IMR-90 (cell line): ENCODE results near the gene SLC25A25. TPM values are rescaled to one million over a fixed set of nuclear protein-coding genes. Genes with fewer than 3 reads are reported as not detected.

Experiments
- ATAC-seq: fragments of 200-7000 bp; cut with Tn5 transposase; 2 replicates; pipeline ENCODE4 v1.9.1; 2020; ENCODE audit warnings: low read depth, mild to moderate bottlenecking, moderate library complexity
- BruUV-seq: library from RNA; stranded (reverse); fragments of 400-500 nt; replicated peaks from 2 replicates; lab custom pipeline; 2021; lab: Mats Ljungman, UMichigan
- CTCF ChIA-PET: fragments of 300-600 bp; formaldehyde crosslinking; extraction: SDS; loops from one replicate; lab custom pipeline; 2021; ENCODE audit warnings: antibody characterized with exemption; lab: Yijun Ruan, JAX
- POLR2A ChIA-PET: fragments of 300-600 bp; sonication (Branson Sonifier 250); formaldehyde crosslinking; loops from one replicate; lab custom pipeline; 2022; ENCODE audit warnings: antibody characterized with exemption; ENCODE audit not compliant: unreplicated experiment; lab: Charles Lee
- DNase-seq: peaks from one replicate; pipeline ENCODE4 v3.0.0; 2013
- H2AFZ ChIP-seq: replicated peaks from 2 replicates; pipeline ENCODE3; 2013; ENCODE audit warnings: low read length, mild to moderate bottlenecking; ENCODE audit not compliant: poor library complexity
- H2AK5ac ChIP-seq: 2 replicates; pipeline ENCODE4 v1.6.1; 2013; ENCODE audit warnings: low read depth, low read length, inconsistent platforms
- H2AK9ac ChIP-seq: replicated peaks from 2 replicates; pipeline ENCODE3; 2013; ENCODE audit warnings: mild to moderate bottlenecking, low read depth, low read length, moderate library complexity; ENCODE audit not compliant: poor library complexity
- H2BK120ac ChIP-seq: 2 replicates; pipeline ENCODE4 v1.6.1; 2013; ENCODE audit warnings: low read depth, low read length, inconsistent platforms
- H2BK15ac ChIP-seq: 3 replicates; pipeline ENCODE4 v1.6.1; 2013; ENCODE audit warnings: low read depth, low read length, inconsistent platforms
- H2BK20ac ChIP-seq: 2 replicates; pipeline ENCODE4 v1.6.1; 2013; ENCODE audit warnings: low read depth, mild to moderate bottlenecking, inconsistent platforms, low read length, moderate library complexity
- H2BK5ac ChIP-seq: 2 replicates; pipeline ENCODE4 v1.6.1; 2013; ENCODE audit warnings: mild to moderate bottlenecking, low read depth, low read length, inconsistent platforms; ENCODE audit not compliant: poor library complexity, severe bottlenecking
- H3K14ac ChIP-seq: replicated peaks from 2 replicates; pipeline ENCODE4 v1.6.1; 2013; ENCODE audit warnings: low read depth, low read length, inconsistent platforms
- H3K18ac ChIP-seq: 2 replicates; pipeline ENCODE4 v1.6.1; 2013; ENCODE audit warnings: low read depth, low read length, control low read depth
- H3K23ac ChIP-seq: 2 replicates; pipeline ENCODE4 v1.6.1; 2013; ENCODE audit warnings: low read depth, low read length, inconsistent platforms
- H3K27ac ChIP-seq: 2 replicates; pipeline ENCODE4 v1.5.1; 2013; ENCODE audit warnings: mild to moderate bottlenecking, control low read depth, low read length; ENCODE audit not compliant: insufficient read depth
- H3K27me3 ChIP-seq: 2 replicates; pipeline ENCODE4 v1.6.1; 2013; ENCODE audit warnings: low read length; ENCODE audit not compliant: control insufficient read depth, insufficient read depth
- H3K36me3 ChIP-seq: 2 replicates; pipeline ENCODE4 v1.6.1; 2013; ENCODE audit warnings: low read length, mixed read lengths; ENCODE audit not compliant: control insufficient read depth, insufficient read depth
- H3K4ac ChIP-seq: 2 replicates; pipeline ENCODE4 v1.6.1; 2013; ENCODE audit warnings: low read depth, low read length, inconsistent platforms
- H3K4me1 ChIP-seq: 2 replicates; pipeline ENCODE4 v1.6.1; 2013; ENCODE audit warnings: low read length, mixed read lengths; ENCODE audit not compliant: control insufficient read depth, insufficient read depth
- H3K4me2 ChIP-seq: 2 replicates; pipeline ENCODE4 v1.6.1; 2013; ENCODE audit warnings: low read depth, mild to moderate bottlenecking, control low read depth, low read length, moderate library complexity
- H3K4me3 ChIP-seq: 2 replicates; pipeline ENCODE4 v1.5.1; 2013; ENCODE audit warnings: low read depth, mild to moderate bottlenecking, control low read depth, low read length, moderate library complexity; ENCODE audit not compliant: insufficient read depth
- H3K56ac ChIP-seq: 2 replicates; pipeline ENCODE4 v1.6.1; 2013; ENCODE audit warnings: low read length, inconsistent platforms; ENCODE audit not compliant: insufficient read depth; ENCODE audit errors: extremely low read depth
- H3K79me1 ChIP-seq, 2 experiments: 2 replicates each; pipeline ENCODE4 v1.6.1; 2013; ENCODE audit warnings: low read length in 2 of 2, inconsistent platforms in 1 of 2, low read depth in 1 of 2
- H3K9ac ChIP-seq: 2 replicates; pipeline ENCODE4 v1.6.1; 2013; ENCODE audit warnings: low read depth, low read length, control low read depth
- H3K9me1 ChIP-seq: 2 replicates; pipeline ENCODE4 v1.6.1; 2013; ENCODE audit warnings: low read length, inconsistent platforms; ENCODE audit not compliant: insufficient read depth
- H3K9me3 ChIP-seq: 2 replicates; pipeline ENCODE4 v1.6.1; 2013; ENCODE audit warnings: low read length; ENCODE audit not compliant: control insufficient read depth, insufficient read depth
- H4K20me1 ChIP-seq: 2 replicates; pipeline ENCODE4 v1.6.1; 2013; ENCODE audit warnings: low read length, inconsistent platforms; ENCODE audit not compliant: insufficient read depth
- H4K5ac ChIP-seq: 2 replicates; pipeline ENCODE4 v1.6.1; 2013; ENCODE audit warnings: mild to moderate bottlenecking, low read depth, low read length, control low read depth
- H4K8ac ChIP-seq, 2 experiments: 2 replicates each; pipeline ENCODE4 v1.6.1; 2013; ENCODE audit warnings: low read depth in 2 of 2, low read length in 2 of 2, control low read depth in 1 of 2, inconsistent platforms in 1 of 2
- H4K91ac ChIP-seq: 2 replicates; pipeline ENCODE4 v1.6.1; 2013; ENCODE audit warnings: low read depth, low read length, inconsistent platforms; ENCODE audit not compliant: insufficient read depth
- FOS ChIP-seq: fragments of 150-350 bp; IDR thresholded peaks from 2 replicates; pipeline ENCODE4 v1.6.1; 2016; ENCODE audit warnings: low read depth, low read length
- RFX5 ChIP-seq: IDR thresholded peaks from 2 replicates; pipeline ENCODE4 v1.8.0; 2012; ENCODE audit warnings: low read depth, mild to moderate bottlenecking, low read length, moderate library complexity
- WGBS, 2 experiments: methylation state at CpG; one replicate each; pipeline versions ENCODE4 v1.1.5 to v1.1.7; 2013; ENCODE audit warnings: missing lambda C conversion rate in 2 of 2; ENCODE audit not compliant: insufficient read length in 1 of 2; ENCODE audit errors: extremely low coverage in 2 of 2; 5-methylcytosine and 5-hydroxymethylcytosine counted together
- dilution Hi-C: fragments of 300-500 bp; cut with HindIII; formaldehyde crosslinking; loops from one replicate; pipeline ENCODE4 v1.14.3; 2018; ENCODE audit warnings: low sequenced_read_pairs; ENCODE audit not compliant: unreplicated experiment
- in situ Hi-C: fragments of 300-500 bp; cut with MboI; formaldehyde crosslinking; loops from 3 replicates; pipeline ENCODE4 v1.14.3; 2019; ENCODE audit warnings: low sequenced_read_pairs, inconsistent platforms, mixed read lengths
- intact Hi-C: fragments of 100-400 bp; cut with micrococcal nuclease; formaldehyde crosslinking; loops from 2 replicates; pipeline ENCODE4 v1.10.0; 2022
- polyA plus RNA-seq, 3 experiments: library from polyadenylated mRNA; depleted of rRNA; stranded (reverse); fragments of >200 nt; gene quantifications; 2 replicates each; pipeline ENCODE4 v1.2.3, GENCODE V29; 2012; ENCODE audit warnings: low replicate concordance in 1 of 3
- total RNA-seq: library from RNA; depleted of rRNA; stranded (reverse); fragments of >200 nt; gene quantifications from 2 replicates; pipeline ENCODE4 v1.2.3, GENCODE V29; 2012
- TF ChIP-seq, protein P1 (sequence below): fragments of 150-350 bp; IDR thresholded peaks from 2 replicates; pipeline ENCODE4 v1.6.1; 2017; ENCODE audit warnings: mild to moderate bottlenecking, antibody characterized with exemption, low read length, low read depth

The SLC25A25 gene
- total and polyA plus RNA-seq, 2 of the 4 experiments (the other 2 are of a cell fraction) = 14.0 to 17.9 TPM

DNA sequence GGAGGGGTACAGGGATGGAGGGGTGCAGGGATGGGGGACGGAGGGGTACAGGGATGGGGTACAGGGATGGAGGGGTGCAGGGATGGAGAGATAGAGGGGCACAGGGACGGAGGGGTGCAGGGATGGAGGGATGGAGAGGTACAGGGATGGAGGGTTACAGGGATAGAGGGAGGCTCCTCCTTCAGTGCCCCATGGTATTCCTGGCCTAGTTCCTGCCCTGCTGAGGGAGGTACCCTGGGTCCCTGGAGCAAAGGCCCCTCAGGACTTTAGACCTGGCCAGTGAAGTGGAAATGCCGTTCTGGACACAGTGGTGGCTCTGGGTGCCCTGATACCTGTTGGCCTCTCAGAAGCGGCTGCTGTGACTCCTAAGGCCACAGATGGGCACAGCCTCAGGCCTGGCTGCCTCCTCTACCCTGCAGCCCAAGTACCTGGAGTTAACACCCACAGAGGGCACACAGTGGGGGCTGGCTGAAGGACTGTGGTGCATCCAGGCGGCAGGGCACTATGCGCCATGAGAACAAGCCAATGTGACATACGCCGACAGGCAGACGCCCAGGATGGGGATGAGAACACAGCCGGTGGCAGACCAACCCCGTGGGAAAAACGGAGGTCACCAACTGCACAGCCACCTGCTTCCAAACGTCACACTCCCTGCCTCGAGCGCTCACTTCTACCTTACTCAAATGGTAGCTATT lies 51.1 kb downstream of the SLC25A25 start (continued):
- no peak for TF ChIP-seq RFX5

GRCh38 chr9:128120061-128120740 lies 52.2 kb downstream of the SLC25A25 start:
- TF ChIP-seq, protein P1, sequence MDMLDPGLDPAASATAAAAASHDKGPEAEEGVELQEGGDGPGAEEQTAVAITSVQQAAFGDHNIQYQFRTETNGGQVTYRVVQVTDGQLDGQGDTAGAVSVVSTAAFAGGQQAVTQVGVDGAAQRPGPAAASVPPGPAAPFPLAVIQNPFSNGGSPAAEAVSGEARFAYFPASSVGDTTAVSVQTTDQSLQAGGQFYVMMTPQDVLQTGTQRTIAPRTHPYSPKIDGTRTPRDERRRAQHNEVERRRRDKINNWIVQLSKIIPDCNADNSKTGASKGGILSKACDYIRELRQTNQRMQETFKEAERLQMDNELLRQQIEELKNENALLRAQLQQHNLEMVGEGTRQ = no peak
- no peak for TF ChIP-seq FOS
- in situ Hi-C loops = no loop called here

More at GRCh38 chr9:128120061-128120740, 52.2 kb downstream of the SLC25A25 start:
- H4K8ac ChIP-seq = no peak overlapping the region
- H3K9ac ChIP-seq = no peak overlapping the region
- no peak for DNase-seq
- POLR2A ChIA-PET = interaction anchor here (0.7 kb wide), 1 partner anchor 10 kb away, joined by 3 read pairs; no protein-coding TSS in a partner anchor
- H3K27me3 ChIP-seq = no peaks in the 10 kb centered on the region
- H4K20me1 ChIP-seq = peaks cover 7% of the 10 kb centered on the region; the same call in 1 of the 2 replicates
- intact Hi-C loops (no loop called here), dilution Hi-C loops (no loop called here)
- no peak overlapping the region for H3K4me2 ChIP-seq
- H2BK20ac ChIP-seq = no peak overlapping the region
- no peak overlapping the region for H2AK5ac ChIP-seq
- H3K9me1 ChIP-seq = no peaks in the 10 kb centered on the region; the same call in 1 of the 2 replicates
- 89% methylated on average over 7 of the region's 20 CpGs; no CpG with 5 or more reads in 1 of the 2 experiments for WGBS, 2 experiments
- CTCF ChIA-PET = no interaction called here
- H2AFZ ChIP-seq = no peak overlapping the region
- H3K27ac ChIP-seq = no peak overlapping the region
- ATAC-seq = no peak
- H3K14ac ChIP-seq = no peak overlapping the region
- H3K79me1 ChIP-seq = peaks cover 3 to 8% of the 10 kb centered on the region in 2 experiments; a peak in 3 of 4 replicates
- H3K9me3 ChIP-seq = no peaks in the 10 kb centered on the region
- no peak overlapping the region for H3K4me3 ChIP-seq
- H3K56ac ChIP-seq = no peak overlapping the region
- no peak overlapping the region for H2AK9ac ChIP-seq
- no peak overlapping the region for H4K5ac ChIP-seq
- H2BK120ac ChIP-seq = no peak overlapping the region
- peaks cover 24% of the 10 kb centered on the region for H3K36me3 ChIP-seq
- no peak overlapping the region for H2BK15ac ChIP-seq
- H3K4ac ChIP-seq = no peak overlapping the region
- BruUV-seq = no TSS peak
- H3K23ac ChIP-seq = no peak overlapping the region
- no peak overlapping the region for H4K91ac ChIP-seq
- no peaks in the 10 kb centered on the region for H3K4me1 ChIP-seq
- H2BK5ac ChIP-seq = no peak overlapping the region
- H3K18ac ChIP-seq = no peak overlapping the region
